H9 (cell line): ENCODE data around the gene MALAT1. TPM values are rescaled to one million over a fixed set of nuclear protein-coding genes. Genes with fewer than 3 reads are reported as not detected.
A peak's percentile ranks its signal among the peaks of the same experiment; 100 is the strongest.

Experiments
- DNase-seq: peaks from one replicate; pipeline ENCODE4 v3.0.0-alpha.2; 2017
- H2AFZ ChIP-seq: one replicate; pipeline ENCODE4 v1.6.1; 2013; ENCODE audit warnings: mild to moderate bottlenecking, low read length, control low read depth, moderate library complexity
- H2AK5ac ChIP-seq: 2 replicates; pipeline ENCODE4 v1.6.1; 2013; ENCODE audit warnings: low read length, control low read depth, mixed read lengths; ENCODE audit not compliant: insufficient read length
- H2BK120ac ChIP-seq: one replicate; pipeline ENCODE4 v1.6.1; 2013; ENCODE audit warnings: low read depth, mild to moderate bottlenecking, low read length, control low read depth, inconsistent platforms; ENCODE audit not compliant: poor library complexity, severe bottlenecking
- H2BK12ac ChIP-seq: 2 replicates; pipeline ENCODE4 v1.6.1; 2013; ENCODE audit warnings: low read length, control low read depth, mixed read lengths, low read depth; ENCODE audit not compliant: insufficient read length
- H2BK15ac ChIP-seq: 2 replicates; pipeline ENCODE4 v1.6.1; 2013; ENCODE audit warnings: low read depth, low read length, control low read depth
- H2BK20ac ChIP-seq: one replicate; pipeline ENCODE4 v1.6.1; 2013; ENCODE audit warnings: low read depth, mild to moderate bottlenecking, low read length, control low read depth, inconsistent platforms; ENCODE audit not compliant: poor library complexity, severe bottlenecking
- H2BK5ac ChIP-seq: 2 replicates; pipeline ENCODE4 v1.6.1; 2013; ENCODE audit warnings: low read length, control low read depth, mixed read lengths; ENCODE audit not compliant: insufficient read length
- H3K14ac ChIP-seq: 2 replicates; pipeline ENCODE4 v1.6.1; 2013; ENCODE audit warnings: low read length, control low read depth; ENCODE audit not compliant: insufficient read depth
- H3K18ac ChIP-seq: 2 replicates; pipeline ENCODE4 v1.6.1; 2013; ENCODE audit warnings: low read depth, mild to moderate bottlenecking, mixed read lengths, low read length, control low read depth; ENCODE audit not compliant: insufficient read length
- H3K23ac ChIP-seq: 2 replicates; pipeline ENCODE4 v1.6.1; 2013; ENCODE audit warnings: low read length, control low read depth, mixed read lengths, low read depth; ENCODE audit not compliant: insufficient read length
- H3K23me2 ChIP-seq: 2 replicates; pipeline ENCODE4 v1.6.1; 2013; ENCODE audit warnings: low read depth, mild to moderate bottlenecking, mixed read lengths, low read length, control low read depth; ENCODE audit not compliant: insufficient read length, poor library complexity, severe bottlenecking
- H3K27ac ChIP-seq: 2 replicates; pipeline ENCODE4 v1.5.1; 2013; ENCODE audit warnings: low read length, control low read depth, mixed read lengths, low read depth; ENCODE audit not compliant: insufficient read length
- H3K27me3 ChIP-seq: 2 replicates; pipeline ENCODE4 v1.6.1; 2013; ENCODE audit warnings: low read length, control low read depth, inconsistent platforms; ENCODE audit not compliant: insufficient read depth
- H3K4ac ChIP-seq: 2 replicates; pipeline ENCODE4 v1.6.1; 2013; ENCODE audit warnings: low read depth, mild to moderate bottlenecking, control low read depth, inconsistent platforms, low read length, moderate library complexity
- H3K4me1 ChIP-seq: 2 replicates; pipeline ENCODE4 v1.6.1; 2013; ENCODE audit warnings: low read length, control low read depth, inconsistent platforms; ENCODE audit not compliant: insufficient read depth
- H3K4me2 ChIP-seq: 2 replicates; pipeline ENCODE4 v1.6.1; 2013; ENCODE audit warnings: low read length, control low read depth, mixed read lengths; ENCODE audit not compliant: insufficient read length, insufficient read depth
- H3K56ac ChIP-seq: 2 replicates; pipeline ENCODE4 v1.6.1; 2013; ENCODE audit warnings: low read depth, mild to moderate bottlenecking, mixed read lengths, low read length, control low read depth; ENCODE audit not compliant: insufficient read length
- H3K79me1 ChIP-seq: 2 replicates; pipeline ENCODE4 v1.6.1; 2013; ENCODE audit warnings: low read depth, mild to moderate bottlenecking, moderate library complexity, low read length, control low read depth, inconsistent platforms; ENCODE audit not compliant: insufficient read depth, poor library complexity, severe bottlenecking
- H3K79me2 ChIP-seq: 2 replicates; pipeline ENCODE4 v1.6.1; 2013; ENCODE audit warnings: low read length, control low read depth, inconsistent platforms; ENCODE audit not compliant: insufficient read depth
- H3K9ac ChIP-seq: 2 replicates; pipeline ENCODE4 v1.6.1; 2013; ENCODE audit warnings: low read length, control low read depth, mixed read lengths; ENCODE audit not compliant: insufficient read length; ENCODE audit errors: extremely low read depth
- H3K9me3 ChIP-seq: one replicate; pipeline ENCODE4 v1.6.1; 2013; ENCODE audit warnings: low read depth, low read length, inconsistent platforms; ENCODE audit not compliant: control insufficient read depth
- H3T11ph ChIP-seq: one replicate; pipeline ENCODE4 v1.6.1; 2013; ENCODE audit warnings: mild to moderate bottlenecking, low read length, control low read depth, inconsistent platforms
- H4K20me1 ChIP-seq: one replicate; pipeline ENCODE4 v1.6.1; 2013; ENCODE audit not compliant: control insufficient read depth, insufficient read length, insufficient read depth
- H4K5ac ChIP-seq: 2 replicates; pipeline ENCODE4 v1.6.1; 2013; ENCODE audit warnings: low read depth, mild to moderate bottlenecking, mixed read lengths, low read length, control low read depth; ENCODE audit not compliant: insufficient read length
- H4K8ac ChIP-seq: replicated peaks from 2 replicates; pipeline ENCODE4 v1.6.1; 2013; ENCODE audit warnings: low read length, control low read depth, mixed read lengths, low read depth; ENCODE audit not compliant: insufficient read length
- H4K91ac ChIP-seq: 2 replicates; pipeline ENCODE4 v1.6.1; 2013; ENCODE audit warnings: low read depth, mild to moderate bottlenecking, moderate library complexity, mixed read lengths, low read length, control low read depth; ENCODE audit not compliant: insufficient read length
- H3K27ac Mint-ChIP-seq, 3 experiments: 2 replicates in 2 of 3; 3 replicates in 1 of 3; pipeline ENCODE4 v1.8.0; 2020 to 2021; ENCODE audit warnings: mixed read lengths in 3 of 3, mild to moderate bottlenecking in 1 of 3, moderate library complexity in 1 of 3
- H3K27me3 Mint-ChIP-seq: 2 replicates; pipeline ENCODE4 v1.8.0; 2021; ENCODE audit warnings: low read depth, mild to moderate bottlenecking, moderate library complexity, mixed read lengths
- H3K36me3 Mint-ChIP-seq, 3 experiments: 2 replicates in 2 of 3; 3 replicates in 1 of 3; pipeline ENCODE4 v1.8.0; 2020 to 2021; ENCODE audit warnings: low read depth in 3 of 3, mixed read lengths in 3 of 3; ENCODE audit not compliant: insufficient read depth in 1 of 3
- H3K4me1 Mint-ChIP-seq, 2 experiments: 2 replicates each; pipeline ENCODE4 v1.8.0; 2020; ENCODE audit warnings: mixed read lengths in 2 of 2
- H3K4me3 Mint-ChIP-seq, 2 experiments: 2 replicates in 1 of 2; 3 replicates in 1 of 2; pipeline ENCODE4 v1.8.0; 2020 to 2021; ENCODE audit warnings: mild to moderate bottlenecking in 2 of 2, mixed read lengths in 2 of 2, moderate library complexity in 1 of 2
- H3K9me3 Mint-ChIP-seq, 2 experiments: 2 replicates in 1 of 2; 3 replicates in 1 of 2; pipeline ENCODE4 v1.8.0; 2020; ENCODE audit warnings: mild to moderate bottlenecking in 2 of 2, mixed read lengths in 2 of 2, moderate library complexity in 1 of 2
- CTCF ChIP-seq: fragments of 200-600 bp; sonication (generic); conservative IDR thresholded peaks from 3 replicates; pipeline ENCODE4 v1.8.0; 2021; ENCODE audit warnings: antibody characterized with exemption, mild to moderate bottlenecking
- WGBS: extraction: QIAGEN DNeasy Blood & Tissue Kit; methylation state at CpG from one replicate; pipeline ENCODE4 v1.1.7; 2013; ENCODE audit warnings: missing lambda C conversion rate, low lambda C conversion rate, mixed read lengths; ENCODE audit not compliant: insufficient read length; ENCODE audit errors: extremely low coverage; 5-methylcytosine and 5-hydroxymethylcytosine counted together
- total RNA-seq: library from RNA; stranded (reverse); gene quantifications from 2 replicates; pipeline ENCODE4 v1.2.1, GENCODE V29; 2021

MALAT1 gene
- total RNA-seq, 1 experiment from 2014 or later: 1,934 TPM

- H3K4me2 ChIP-seq: peak overlapping the region; percentile 26
- no peak overlapping the region for H2AK5ac ChIP-seq
- no peaks in the 10 kb centered on the region for H3K4me1 ChIP-seq
- no peak overlapping the region for H2AFZ ChIP-seq
- no peak overlapping the region for H3K23ac ChIP-seq
- no peak overlapping the region for H3T11ph ChIP-seq
- no peak overlapping the region for H2BK15ac ChIP-seq
- H3K4ac ChIP-seq: no peak overlapping the region
- no peaks in the 10 kb centered on the region for H3K27me3 ChIP-seq
- no peak overlapping the region for H4K5ac ChIP-seq
- no peak overlapping the region for H3K18ac ChIP-seq
- H3K23me2 ChIP-seq: peaks cover 9% of the 10 kb centered on the region
- H3K79me1 ChIP-seq: no peaks in the 10 kb centered on the region
- Mint-ChIP-seq H3K27me3 (no peaks in the 10 kb centered on the region), H3K4me1 (peaks cover 38 to 39% of the 10 kb centered on the region in 2 experiments), H3K27ac (peak overlapping the region in 1 of 3 experiments; percentile 91; a peak in 2 of 7 replicates), H3K4me3 (peak overlapping the region; percentile 26 to 64; a peak in 4 of 5 replicates), H3K9me3 (peaks cover 2 to 3% of the 10 kb centered on the region in 2 experiments; a peak in 3 of 5 replicates), H3K36me3 (peaks cover 0 to 33% (median 31%) of the 10 kb centered on the region in 3 experiments; a peak in 5 of 7 replicates)
- no CpG with 5 or more reads among the region's 12 CpGs for WGBS
- H2BK12ac ChIP-seq: no peak overlapping the region
- no peak overlapping the region for H2BK20ac ChIP-seq
- no peaks in the 10 kb centered on the region for H4K20me1 ChIP-seq
- peak overlapping the region; percentile 2 for H3K9ac ChIP-seq
- H3K9me3 ChIP-seq: no peaks in the 10 kb centered on the region
- H3K14ac ChIP-seq: no peak overlapping the region
- H4K8ac ChIP-seq: no peak overlapping the region
- no peak overlapping the region for H3K56ac ChIP-seq
- no peak overlapping the region for H2BK120ac ChIP-seq
- no peak overlapping the region for H2BK5ac ChIP-seq
- DNase-seq: peak; percentile 30
- TF ChIP-seq CTCF: no peak
- H3K79me2 ChIP-seq: peaks cover 31% of the 10 kb centered on the region; the same call in 1 of the 2 replicates
- no peak overlapping the region for H4K91ac ChIP-seq
- no peak overlapping the region for H3K27ac ChIP-seq
Measured at GRCh38 chr11:65505466-65506289, 6.8 kb downstream of the MALAT1 start.
